GM12864 (cell line): ENCODE measurements around the gene CEP162.
"Not testable (repeated sequence)": the region's sequence is repeated elsewhere in the genome, so short reads cannot be mapped to it uniquely, and the experiment has no call there.

Source experiments
- DNase-seq: peaks from one replicate; pipeline ENCODE4 v3.0.0-alpha.2; 2011; ENCODE audit warnings: low read depth
- H3K4me3 ChIP-seq: 2 replicates; pipeline ENCODE4 v1.5.1; 2011; ENCODE audit warnings: mild to moderate bottlenecking, low read depth, low read length, control low read depth
- CTCF ChIP-seq: IDR thresholded peaks from 2 replicates; pipeline ENCODE4 v1.5.1; 2011; ENCODE audit warnings: low read depth, mild to moderate bottlenecking, moderate library complexity, low read length, control low read depth, inconsistent platforms; ENCODE audit errors: missing control alignments

CEP162 gene

DNA sequence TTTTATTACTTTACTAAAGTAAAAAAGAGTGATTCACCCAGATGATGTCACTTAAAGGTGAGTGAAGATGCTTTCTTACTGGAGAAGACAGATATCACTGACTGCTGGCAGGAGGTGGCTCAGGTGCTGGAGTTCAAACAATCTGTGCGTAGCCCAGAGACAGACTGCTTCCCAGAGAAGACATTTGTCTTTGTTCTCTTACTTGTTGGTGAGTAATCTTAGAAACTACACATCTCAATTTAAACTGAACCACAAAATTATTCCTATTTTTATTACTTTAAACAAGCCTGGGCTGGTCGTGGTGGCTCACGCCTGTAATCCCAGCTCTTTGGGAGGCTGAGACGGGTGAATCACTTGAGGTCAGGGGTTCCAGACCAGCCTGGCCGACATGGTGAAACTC, 92.2 kb downstream of the CEP162 start:
- TF ChIP-seq CTCF = no peak
- no peak for DNase-seq
- H3K4me3 ChIP-seq = no peak overlapping the region

DNA sequence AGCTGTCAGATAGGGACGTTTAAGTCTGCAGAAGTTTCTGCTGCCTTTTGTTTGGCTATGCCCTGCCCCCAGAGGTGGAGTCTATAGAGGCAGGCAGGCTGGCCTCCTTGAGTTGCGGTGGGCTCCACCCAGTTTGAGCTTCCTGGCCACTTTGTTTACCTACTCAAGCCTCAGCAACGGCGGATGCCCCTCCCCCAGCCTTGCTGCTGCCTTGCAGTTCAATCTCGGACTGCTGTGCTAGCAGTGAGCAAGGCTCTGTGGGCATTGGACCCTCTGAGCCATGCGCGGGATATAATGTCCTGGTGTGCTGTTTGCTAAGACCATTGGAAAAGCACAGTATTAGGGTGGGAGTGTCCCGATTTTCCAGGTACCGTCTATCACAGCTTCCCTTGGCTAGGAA, 94.1 kb downstream of the CEP162 start:
- not testable (repeated sequence) for H3K4me3 ChIP-seq, DNase-seq

- not testable (repeated sequence) for H3K4me3 ChIP-seq, DNase-seq
These were observed 97.9 kb downstream of the CEP162 start for GRCh38 chr6:84129588-84129987.

- no peak overlapping the region for H3K4me3 ChIP-seq
- DNase-seq = no peak
- TF ChIP-seq CTCF = no peak
These were observed 104.3 kb downstream of the CEP162 start for GRCh38 chr6:84123186-84123585.

- TF ChIP-seq CTCF = no peak
- no peak for DNase-seq
- no peak overlapping the region for H3K4me3 ChIP-seq
These were observed 108.2 kb downstream of the CEP162 start for GRCh38 chr6:84119277-84119676.

DNA sequence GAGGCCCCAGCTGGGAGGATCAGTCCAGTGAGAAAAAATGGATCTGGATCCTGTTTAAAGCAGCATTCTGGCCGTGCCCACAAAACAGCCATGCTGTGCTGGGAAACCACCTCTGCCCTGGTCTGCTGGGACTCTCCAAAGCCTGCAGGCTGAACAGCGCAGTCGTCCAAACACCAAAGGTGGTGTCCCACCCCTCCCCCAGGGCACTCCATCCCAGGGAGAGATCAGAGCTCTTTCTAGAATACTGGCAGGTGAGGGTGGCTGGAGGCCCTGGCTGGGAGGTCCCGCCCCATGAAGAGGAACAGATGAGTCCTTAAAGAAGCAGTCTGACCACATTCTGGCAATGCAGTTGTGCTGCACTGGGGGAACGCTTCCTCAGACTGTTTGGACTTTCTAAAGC, 109.3 kb downstream of the CEP162 start:
- no peak for DNase-seq
- no peak overlapping the region for H3K4me3 ChIP-seq
- no peak for TF ChIP-seq CTCF

DNA sequence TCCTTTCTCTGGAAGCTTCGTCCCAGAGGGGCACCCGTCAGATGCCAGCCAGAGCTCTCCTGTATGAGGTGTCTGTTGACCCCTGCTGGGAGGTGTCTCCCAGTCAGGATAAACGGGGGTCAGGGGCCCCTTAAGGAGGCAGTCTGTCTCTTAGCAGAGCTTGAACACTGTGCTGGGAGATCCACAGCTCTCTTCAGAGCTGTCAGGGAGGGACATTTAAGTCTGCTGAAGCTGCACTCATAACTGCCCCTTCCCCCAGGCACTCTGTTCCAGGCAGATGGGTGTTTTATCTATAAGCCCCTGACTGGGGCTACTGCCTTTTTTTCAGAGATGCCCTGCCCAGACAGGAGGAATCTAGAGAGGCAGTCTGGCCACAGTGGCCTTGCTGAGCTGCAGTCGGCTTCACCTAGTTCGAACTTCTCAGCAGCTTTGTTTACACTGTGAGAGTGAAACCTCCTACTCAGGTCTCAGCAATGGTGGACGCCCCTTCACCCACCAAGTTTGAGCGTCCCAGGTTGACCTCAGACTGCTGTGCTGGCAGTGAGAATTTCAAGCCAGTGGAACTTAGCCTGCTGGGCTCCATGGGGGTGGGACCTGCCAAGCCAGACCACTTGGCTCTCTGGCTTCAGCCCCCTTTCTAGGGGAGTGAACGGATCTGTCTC, 112.4 kb downstream of the CEP162 start:
- not testable (repeated sequence) for H3K4me3 ChIP-seq, DNase-seq

DNA sequence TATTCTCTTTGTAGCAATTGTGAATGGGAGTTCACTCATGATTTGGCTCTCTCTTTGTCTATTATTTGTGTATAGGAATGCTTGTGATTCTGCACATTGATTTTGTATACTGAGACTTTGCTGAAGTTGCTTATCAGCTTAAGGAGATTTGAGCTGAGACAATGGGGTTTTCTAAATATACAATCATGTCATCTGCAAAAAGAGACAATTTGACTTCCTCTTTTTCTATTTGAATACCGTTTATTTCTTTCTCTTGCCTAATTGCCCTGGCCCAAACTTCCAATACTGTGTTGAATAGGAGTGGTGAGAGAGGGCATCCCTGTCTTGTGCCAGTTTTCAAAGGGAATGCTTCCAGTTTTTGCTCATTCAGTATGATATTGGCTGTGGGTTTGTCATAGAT, 116.1 kb downstream of the CEP162 start:
- DNase-seq = not testable (repeated sequence)

DNA sequence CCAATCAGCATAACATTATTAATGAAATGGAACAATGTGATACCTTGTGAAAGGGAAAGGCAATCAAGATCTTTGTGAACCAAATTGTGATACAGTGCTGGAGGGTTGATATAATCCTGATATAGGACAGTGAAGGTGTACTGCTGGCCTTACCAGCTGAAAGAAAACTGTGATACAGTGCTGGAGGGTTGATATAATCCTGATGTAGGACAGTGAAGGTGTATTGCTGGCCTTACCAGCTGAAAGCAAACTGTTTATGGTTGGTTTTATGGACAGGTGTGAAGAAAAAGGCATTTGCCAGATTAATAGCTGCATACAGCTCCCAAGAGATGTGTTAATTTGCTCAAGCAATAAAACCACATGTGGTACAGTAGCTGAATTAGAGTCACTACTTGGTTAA, 119.9 kb downstream of the CEP162 start:
- H3K4me3 ChIP-seq = no peak overlapping the region
- TF ChIP-seq CTCF = no peak
- DNase-seq = no peak

More for the DNA sequence above, 116.1 kb downstream of the CEP162 start:
- not testable (repeated sequence) for H3K4me3 ChIP-seq

DNA sequence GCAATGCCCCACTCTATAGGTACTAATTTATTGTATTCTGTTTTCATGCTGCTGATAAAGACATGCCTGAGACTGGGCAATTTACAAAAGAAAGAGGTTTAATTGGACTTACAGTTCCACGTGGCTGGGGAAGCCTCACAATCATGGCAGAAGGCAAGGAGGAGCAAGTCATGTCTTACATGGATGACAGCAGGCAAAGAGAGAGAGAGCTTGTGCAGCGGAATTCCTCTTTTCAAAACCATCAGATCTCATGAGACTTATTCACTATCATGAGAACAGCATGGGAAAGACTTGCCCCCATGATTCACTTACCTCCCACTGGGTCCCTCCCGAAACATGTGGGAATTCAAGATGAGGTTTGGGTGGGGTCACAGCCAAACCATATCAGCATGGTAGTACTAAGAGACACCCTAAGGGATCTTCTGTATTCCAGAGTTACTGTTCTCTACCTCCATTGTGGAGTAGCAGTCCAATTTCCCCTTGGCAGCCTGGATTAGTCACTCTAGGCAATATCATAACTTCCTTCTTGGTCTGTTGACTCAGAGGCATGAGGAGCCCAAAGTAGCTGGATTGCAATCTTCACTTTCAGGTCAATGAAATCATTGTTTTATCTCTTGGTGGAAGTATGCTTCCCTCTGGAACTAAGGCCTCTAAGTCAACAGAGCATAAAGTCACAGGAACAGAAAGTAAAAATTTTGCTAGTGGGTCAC, 122.1 kb downstream of the CEP162 start:
- DNase-seq, H3K4me3 ChIP-seq: not testable (repeated sequence)
